HG03064 (cell line): ENCODE measurements around the gene CLTCL1.

ENCODE experiments used
- ATAC-seq: cut with Tn5 transposase; IDR thresholded peaks from one replicate; pipeline ENCODE4 v1.9.1; 2021; ENCODE audit warnings: low read depth; ENCODE audit not compliant: unreplicated experiment

The CLTCL1 gene

DNA sequence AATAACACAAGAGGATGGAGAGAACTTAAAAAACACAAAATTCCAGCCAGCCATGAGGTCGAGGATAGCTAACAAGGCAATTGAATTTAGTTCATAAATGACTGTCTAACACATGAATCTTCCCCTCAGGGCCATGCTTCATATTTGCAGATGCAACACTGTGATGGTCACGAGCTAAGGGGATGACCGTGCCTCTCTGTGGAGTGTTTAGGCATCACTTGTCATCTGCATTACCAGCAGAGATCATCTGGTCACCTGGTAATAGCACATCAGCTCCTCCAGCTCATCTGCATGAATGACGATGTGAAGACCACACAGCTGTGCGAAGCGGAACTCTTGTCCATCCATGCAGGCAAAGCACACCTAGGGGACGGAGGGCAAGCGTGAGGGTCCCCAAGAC, 92.0 kb downstream of the CLTCL1 start:
- no peak for ATAC-seq

GRCh38 chr22:19197997-19198865, 93.3 kb downstream of the CLTCL1 start:
- ATAC-seq, result no peak

DNA sequence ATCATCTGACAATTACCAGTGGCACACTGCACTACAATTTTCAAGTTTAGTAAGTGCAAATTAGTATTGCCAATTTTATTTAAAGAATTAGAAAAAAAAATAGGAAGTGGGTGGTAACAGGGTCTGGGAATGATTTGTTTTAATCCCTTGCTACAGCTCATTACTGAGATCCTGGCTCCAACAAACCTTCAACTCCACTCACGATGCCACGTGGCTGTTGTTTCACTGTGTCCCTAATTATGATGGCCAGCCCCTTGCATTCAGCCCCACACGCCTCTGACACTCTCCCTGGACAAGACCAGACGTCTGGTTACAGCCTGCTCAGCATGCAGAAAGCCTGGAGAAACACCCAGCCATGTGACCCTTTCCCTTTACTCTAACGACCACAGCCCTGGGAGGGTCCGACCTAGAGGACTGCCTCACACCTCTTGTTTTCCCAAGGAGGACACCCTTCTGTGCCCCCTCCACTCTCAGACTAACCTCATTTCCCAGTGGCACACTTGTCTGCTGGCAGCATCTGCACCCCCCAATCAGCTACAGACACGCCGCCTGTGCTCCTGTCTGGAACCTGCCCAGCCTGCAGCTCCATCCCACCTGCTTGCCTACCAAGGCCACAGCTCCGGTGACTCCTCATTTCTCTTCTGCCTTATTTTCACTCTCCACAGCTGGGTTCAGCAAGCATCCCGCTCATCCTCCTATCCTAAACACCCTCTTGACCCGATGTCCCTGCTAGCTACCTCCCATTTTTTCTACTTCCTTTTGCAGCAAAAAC, 94.5 kb downstream of the CLTCL1 start:
- no peak for ATAC-seq

GRCh38 chr22:19195796-19196731, 95.5 kb downstream of the CLTCL1 start:
- ATAC-seq, result no peak

DNA sequence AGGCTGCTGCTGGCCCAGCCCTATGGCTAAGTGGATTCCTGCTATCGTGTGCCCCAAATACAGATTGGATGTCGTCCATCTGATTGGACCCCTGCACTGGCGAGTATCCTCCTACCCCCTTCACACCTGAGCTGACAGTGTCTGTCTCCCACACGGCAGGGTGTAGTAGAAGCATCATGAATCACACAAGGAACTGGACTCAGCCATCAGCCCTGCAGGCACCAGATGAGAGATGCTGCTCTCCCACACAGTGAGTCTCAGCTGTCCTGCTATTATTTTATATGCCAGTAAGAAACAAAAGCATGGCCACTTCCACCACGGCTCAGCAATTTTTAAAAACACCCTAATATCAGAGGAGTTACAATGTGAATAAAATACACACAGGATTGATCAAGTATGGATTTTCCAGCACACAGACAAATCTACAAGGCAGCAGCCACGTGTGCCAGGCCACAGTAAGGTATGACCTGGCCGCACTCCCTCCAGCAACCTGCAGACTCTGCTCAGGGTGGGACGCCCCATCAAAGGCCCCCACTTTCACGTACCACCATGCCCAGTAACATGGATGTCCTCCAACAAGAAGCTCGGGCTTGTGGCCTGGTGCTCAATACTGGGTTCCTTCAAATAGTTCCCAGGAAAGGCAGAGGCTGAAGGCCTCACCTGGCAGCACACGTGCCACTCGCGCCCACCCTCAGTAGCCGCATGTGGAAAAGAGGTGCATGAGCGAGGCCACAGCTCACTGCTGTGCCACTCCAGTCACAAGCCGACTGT, 96.6 kb downstream of the CLTCL1 start:
- ATAC-seq, result no peak

GRCh38 chr22:19193879-19194278, 97.6 kb downstream of the CLTCL1 start:
- ATAC-seq, result no peak

- ATAC-seq, result no peak
Observed at GRCh38 chr22:19187716-19188563, 103.6 kb downstream of the CLTCL1 start.

DNA sequence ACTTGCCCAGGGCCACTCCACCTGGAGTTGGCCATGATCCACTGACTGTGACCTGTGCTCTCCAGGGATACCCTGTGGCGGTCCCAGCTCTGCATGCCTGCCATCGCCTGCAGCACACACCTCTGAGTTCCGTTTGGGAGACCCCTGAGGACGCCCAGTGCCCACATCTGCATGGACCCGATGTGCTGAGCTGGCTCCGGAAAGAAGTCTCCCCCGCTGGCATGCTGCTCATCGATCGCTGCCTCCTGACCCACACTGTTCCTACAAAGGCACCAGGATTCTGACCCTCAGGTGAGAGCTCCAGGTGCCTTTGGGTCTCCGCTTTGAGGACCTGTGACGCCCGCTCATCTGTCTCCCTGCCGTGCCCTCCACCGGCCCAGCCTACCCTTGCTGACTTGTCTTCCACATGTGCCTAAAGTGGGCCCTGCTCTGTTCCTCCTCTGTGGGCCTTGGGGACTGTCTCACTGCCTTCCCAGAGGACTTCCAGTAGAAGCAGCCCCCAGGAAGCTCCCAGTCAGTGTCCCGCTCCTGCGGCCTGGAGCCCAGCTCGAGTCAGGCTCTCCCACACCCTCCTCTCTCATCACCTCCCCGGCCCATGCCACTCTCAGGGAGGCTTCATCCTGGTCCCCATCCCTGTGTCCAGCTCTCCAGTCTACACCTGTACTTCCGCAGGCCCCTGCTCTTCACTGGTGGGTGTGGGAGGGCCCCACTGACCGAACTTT, 107.1 kb downstream of the CLTCL1 start:
- ATAC-seq, result no peak

GRCh38 chr22:19183216-19183615, 108.3 kb downstream of the CLTCL1 start:
- no peak for ATAC-seq

DNA sequence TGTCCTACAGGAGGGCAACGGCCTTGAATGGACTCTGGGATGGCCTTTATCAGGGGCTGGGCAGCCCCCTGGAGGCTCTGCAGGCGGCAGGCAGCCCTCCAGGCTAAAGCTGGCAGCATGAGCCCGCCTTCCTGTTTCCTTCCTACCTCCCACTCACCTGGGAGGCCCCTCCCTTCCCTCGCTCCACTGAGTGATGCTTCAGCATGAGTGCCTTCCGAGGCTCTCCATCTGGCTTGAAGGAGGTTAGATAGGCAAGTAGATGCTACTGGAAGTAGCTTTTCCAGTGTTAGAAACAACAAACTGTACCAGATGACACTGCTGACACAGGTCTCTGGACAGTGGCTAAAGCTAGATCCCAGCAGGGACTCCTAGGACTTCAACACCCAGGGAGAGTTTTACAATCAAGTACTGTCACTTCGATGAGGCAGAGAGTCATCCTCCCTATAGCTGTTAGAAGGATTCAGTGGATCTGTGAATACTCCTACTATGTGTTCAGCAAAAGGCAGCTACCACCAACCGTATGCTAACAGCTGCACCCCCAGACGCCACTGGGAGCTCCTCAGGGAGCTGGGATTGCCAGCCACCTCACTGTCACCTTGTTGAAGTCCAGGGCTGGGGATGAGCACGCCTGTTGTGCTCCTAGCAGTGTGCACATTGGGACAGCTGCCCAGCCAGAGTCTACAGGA, 108.9 kb downstream of the CLTCL1 start:
- ATAC-seq, result no peak

- ATAC-seq, result no peak
Observed at GRCh38 chr22:19181786-19182471, 109.6 kb downstream of the CLTCL1 start.

- ATAC-seq, result no peak
Observed at GRCh38 chr22:19180740-19181410, 110.6 kb downstream of the CLTCL1 start.

DNA sequence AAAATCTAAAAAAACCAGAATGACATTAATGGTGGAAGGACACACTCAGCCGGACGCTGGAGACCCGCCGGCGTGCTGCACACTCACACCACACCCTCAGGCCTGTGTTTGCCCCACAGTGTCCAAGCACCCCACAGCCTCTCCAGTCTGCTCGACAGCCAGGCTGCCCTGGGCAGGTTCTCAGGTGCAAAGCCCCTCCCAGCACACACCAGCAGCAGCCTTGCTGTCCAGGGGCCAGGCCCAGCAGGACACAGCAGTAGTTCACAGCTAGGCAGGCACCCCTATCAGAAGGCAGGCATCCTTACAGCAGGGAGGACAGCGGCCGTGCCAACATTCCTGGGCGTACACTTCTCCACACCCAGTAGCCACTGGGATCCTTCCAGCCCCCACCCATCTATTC, 111.3 kb downstream of the CLTCL1 start:
- no peak for ATAC-seq

DNA sequence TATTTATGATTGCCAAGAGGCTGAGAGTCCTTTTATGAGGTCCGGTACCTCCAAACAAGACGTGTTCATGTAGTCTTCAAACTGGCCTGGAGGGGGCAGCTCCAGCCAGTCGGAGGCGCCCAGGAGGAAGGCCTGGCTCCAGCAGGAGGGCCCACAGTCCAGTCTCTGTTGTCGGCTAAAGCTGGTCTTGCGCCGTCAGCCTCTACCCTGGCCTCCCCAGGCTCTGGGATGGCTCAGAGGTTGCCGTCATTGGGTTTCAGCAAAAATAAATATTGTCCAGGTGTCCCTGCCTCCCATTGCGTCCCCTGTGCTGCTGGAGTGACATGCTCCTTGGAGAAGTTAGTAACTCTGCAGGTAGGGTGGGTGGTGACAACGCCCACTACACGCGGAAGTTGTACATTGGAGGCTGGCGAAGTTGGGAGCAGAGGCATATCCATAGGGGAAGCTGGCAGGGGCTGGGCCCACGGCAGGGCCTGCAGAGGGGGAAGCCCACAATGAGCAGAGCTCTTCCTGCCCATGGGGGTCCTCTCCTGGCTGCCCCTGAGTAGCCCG, 111.9 kb downstream of the CLTCL1 start:
- ATAC-seq, result peak; percentile 31

GRCh38 chr22:19178657-19179496, 112.6 kb downstream of the CLTCL1 start, which contains the start of gene SLC25A1:
Gene SLC25A1, minus strand, starts transcription at chr22:19178736. Its CDS starts 63 bp downstream, at chr22:19178673.
- peak; percentile 51 for ATAC-seq
